Measurements from ENCODE around the gene HAO1.

- TF ChIP-seq CTCF (IDR thresholded peaks at IDR 0.05; ENCODE audit: insufficient read depth, low read depth, low read length) (no peak), EZH2 (IDR thresholded peaks at IDR 0.05; ENCODE audit: insufficient read depth, low read length) (no peak)
Observed at GRCh38 chr20:7868108-7868507, 72.2 kb downstream of the HAO1 start.
